Fibroblast of skin of scalp (primary cell): ENCODE data around the gene TSSK3.
A peak's percentile ranks its signal among the peaks of the same experiment; 100 is the strongest.

Experiments
- DNase-seq: peaks from one replicate; pipeline ENCODE4 v3.0.0-alpha.2; 2013

TSSK3 gene

GRCh38 chr1:32405672-32406467 lies 43.5 kb downstream of the TSSK3 start:
- DNase-seq, result no peak

GRCh38 chr1:32406629-32407111 lies 44.3 kb downstream of the TSSK3 start:
- DNase-seq, result no peak

GRCh38 chr1:32411261-32411660 lies 48.9 kb downstream of the TSSK3 start:
- no peak for DNase-seq

GRCh38 chr1:32413507-32414185 lies 51.3 kb downstream of the TSSK3 start:
- peak; percentile 61 for DNase-seq
